Astrocyte (in vitro differentiated cells and primary cell): ENCODE measurements around the gene DDRGK1. TPM values are rescaled to one million over a fixed set of nuclear protein-coding genes. Genes with fewer than 3 reads are reported as not detected.

Experiments
- DNase-seq: peaks from one replicate; pipeline ENCODE4 v3.0.0-alpha.2; 2010; ENCODE audit warnings: low read depth
- FAIRE-seq: peaks from 2 replicates; lab custom pipeline; 2011; peaks lifted over from hg19 to GRCh38; lab: Jason Lieb, UNC
- H2AFZ ChIP-seq: 2 replicates; pipeline ENCODE4 v1.6.0; 2012; ENCODE audit warnings: low read depth, low read length, inconsistent platforms
- H3K27ac ChIP-seq: 2 replicates; pipeline ENCODE4 v1.5.1; 2011; ENCODE audit warnings: low read depth, low read length, inconsistent platforms
- H3K27me3 ChIP-seq: 2 replicates; pipeline ENCODE4 v1.6.0; 2011; ENCODE audit warnings: low read length, inconsistent platforms; ENCODE audit not compliant: insufficient read depth
- H3K36me3 ChIP-seq: 2 replicates; pipeline ENCODE4 v1.5.1; 2011; ENCODE audit warnings: low read length, inconsistent platforms; ENCODE audit not compliant: insufficient read depth
- H3K4me1 ChIP-seq: 2 replicates; pipeline ENCODE4 v1.5.1; 2011; ENCODE audit warnings: low read length, inconsistent platforms; ENCODE audit not compliant: insufficient read depth
- H3K4me2 ChIP-seq: 2 replicates; pipeline ENCODE4 v1.6.0; 2012; ENCODE audit warnings: low read length, inconsistent platforms
- H3K4me3 ChIP-seq: 2 replicates; pipeline ENCODE4 v1.5.1; 2011; ENCODE audit warnings: low read depth, mild to moderate bottlenecking, low read length, inconsistent platforms; ENCODE audit not compliant: insufficient read depth
- H3K79me2 ChIP-seq: 2 replicates; pipeline ENCODE4 v1.6.0; 2012; ENCODE audit warnings: mild to moderate bottlenecking, low read length, inconsistent platforms; ENCODE audit not compliant: insufficient read depth
- H3K9ac ChIP-seq: 2 replicates; pipeline ENCODE4 v1.6.0; 2012; ENCODE audit warnings: mild to moderate bottlenecking, low read length, inconsistent platforms
- H3K9me3 ChIP-seq: 2 replicates; pipeline ENCODE4 v1.5.1; 2012; ENCODE audit warnings: low read depth, mild to moderate bottlenecking, low read length, inconsistent platforms; ENCODE audit not compliant: insufficient read depth
- H4K20me1 ChIP-seq: 2 replicates; pipeline ENCODE4 v1.6.0; 2012; ENCODE audit warnings: low read length, inconsistent platforms; ENCODE audit not compliant: insufficient read depth
- H3K27ac Mint-ChIP-seq: one replicate; pipeline ENCODE4 v1.8.0; 2021; ENCODE audit warnings: mild to moderate bottlenecking, mixed read lengths; ENCODE audit not compliant: unreplicated experiment
- H3K27me3 Mint-ChIP-seq: one replicate; pipeline ENCODE4 v1.8.0; 2021; ENCODE audit warnings: low read depth, mixed read lengths; ENCODE audit not compliant: unreplicated experiment
- H3K36me3 Mint-ChIP-seq: one replicate; pipeline ENCODE4 v1.8.0; 2021; ENCODE audit warnings: low read depth, mixed read lengths; ENCODE audit not compliant: unreplicated experiment
- H3K4me1 Mint-ChIP-seq: one replicate; pipeline ENCODE4 v1.8.0; 2021; ENCODE audit warnings: low read depth, mixed read lengths; ENCODE audit not compliant: unreplicated experiment
- H3K4me3 Mint-ChIP-seq: one replicate; pipeline ENCODE4 v1.8.0; 2021; ENCODE audit warnings: mild to moderate bottlenecking, moderate library complexity, mixed read lengths; ENCODE audit not compliant: unreplicated experiment
- H3K9me3 Mint-ChIP-seq: one replicate; pipeline ENCODE4 v1.8.0; 2021; ENCODE audit warnings: mild to moderate bottlenecking, mixed read lengths; ENCODE audit not compliant: unreplicated experiment
- EZH2 ChIP-seq: IDR thresholded peaks from 2 replicates; pipeline ENCODE4 v1.6.1; 2012; ENCODE audit warnings: mild to moderate bottlenecking, low read length, inconsistent platforms; ENCODE audit not compliant: insufficient read depth
- total RNA-seq: library from RNA; stranded (reverse); gene quantifications from 2 replicates; pipeline ENCODE4 v1.2.1, GENCODE V29; 2021
- TF ChIP-seq, protein P1 (sequence below): IDR thresholded peaks from 2 replicates; pipeline ENCODE4 v1.5.1; 2011; ENCODE audit warnings: low read depth, mild to moderate bottlenecking, inconsistent platforms, low read length, moderate library complexity; ENCODE audit not compliant: insufficient read depth

DDRGK1 gene
- total RNA-seq, 1 donor from 2014 or later, result 36.7 TPM

DNA sequence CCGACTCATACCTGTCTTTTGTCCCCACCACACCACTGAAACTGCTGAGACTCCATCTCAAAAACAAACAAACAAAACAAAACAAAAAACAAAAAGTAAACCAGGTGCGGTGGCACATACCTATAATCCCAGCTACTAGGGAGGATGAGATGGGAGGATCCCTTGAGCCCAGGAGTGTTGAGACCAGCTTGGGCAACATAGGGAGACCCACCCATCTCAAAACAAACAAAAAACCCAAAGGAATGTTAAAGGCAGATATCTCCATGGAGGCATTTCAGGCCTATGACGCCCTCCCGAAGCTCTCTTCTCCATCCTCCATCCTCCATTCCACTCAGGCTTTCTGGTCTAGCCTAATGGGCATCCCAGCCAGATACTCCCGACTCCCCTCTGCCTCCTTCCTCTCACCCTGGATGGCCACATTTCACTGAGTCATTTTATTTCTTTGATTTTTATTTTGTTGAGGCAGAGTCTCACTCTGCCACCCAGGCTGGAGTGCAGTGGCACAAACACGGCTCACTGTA is 37.8 kb upstream of the DDRGK1 start:
- H2AFZ ChIP-seq, result no peak overlapping the region
- H3K79me2 ChIP-seq, result no peaks in the 10 kb centered on the region
- H3K27me3 ChIP-seq, result peaks cover 32% of the 10 kb centered on the region
- H3K36me3 Mint-ChIP-seq, result peaks cover 2% of the 10 kb centered on the region
- peaks cover 8% of the 10 kb centered on the region for H3K4me1 ChIP-seq
- no peak for DNase-seq
- no peaks in the 10 kb centered on the region for H3K4me1 Mint-ChIP-seq
- H3K27ac Mint-ChIP-seq, result no peak overlapping the region
- H3K4me3 Mint-ChIP-seq, result peak overlapping the region; percentile 28
- H3K4me3 ChIP-seq, result no peak overlapping the region
- H3K9me3 ChIP-seq, result no peaks in the 10 kb centered on the region
- no peaks in the 10 kb centered on the region for H3K9me3 Mint-ChIP-seq
- no peak for FAIRE-seq
- no peak for TF ChIP-seq EZH2
- TF ChIP-seq, protein P1, sequence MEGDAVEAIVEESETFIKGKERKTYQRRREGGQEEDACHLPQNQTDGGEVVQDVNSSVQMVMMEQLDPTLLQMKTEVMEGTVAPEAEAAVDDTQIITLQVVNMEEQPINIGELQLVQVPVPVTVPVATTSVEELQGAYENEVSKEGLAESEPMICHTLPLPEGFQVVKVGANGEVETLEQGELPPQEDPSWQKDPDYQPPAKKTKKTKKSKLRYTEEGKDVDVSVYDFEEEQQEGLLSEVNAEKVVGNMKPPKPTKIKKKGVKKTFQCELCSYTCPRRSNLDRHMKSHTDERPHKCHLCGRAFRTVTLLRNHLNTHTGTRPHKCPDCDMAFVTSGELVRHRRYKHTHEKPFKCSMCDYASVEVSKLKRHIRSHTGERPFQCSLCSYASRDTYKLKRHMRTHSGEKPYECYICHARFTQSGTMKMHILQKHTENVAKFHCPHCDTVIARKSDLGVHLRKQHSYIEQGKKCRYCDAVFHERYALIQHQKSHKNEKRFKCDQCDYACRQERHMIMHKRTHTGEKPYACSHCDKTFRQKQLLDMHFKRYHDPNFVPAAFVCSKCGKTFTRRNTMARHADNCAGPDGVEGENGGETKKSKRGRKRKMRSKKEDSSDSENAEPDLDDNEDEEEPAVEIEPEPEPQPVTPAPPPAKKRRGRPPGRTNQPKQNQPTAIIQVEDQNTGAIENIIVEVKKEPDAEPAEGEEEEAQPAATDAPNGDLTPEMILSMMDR, result no peak
- H3K27ac ChIP-seq, result no peak overlapping the region
- peaks cover 7% of the 10 kb centered on the region for H4K20me1 ChIP-seq
- H3K36me3 ChIP-seq, result no peaks in the 10 kb centered on the region
- peaks cover 30% of the 10 kb centered on the region for H3K27me3 Mint-ChIP-seq
- H3K9ac ChIP-seq, result no peak overlapping the region
- H3K4me2 ChIP-seq, result no peak overlapping the region

DNA sequence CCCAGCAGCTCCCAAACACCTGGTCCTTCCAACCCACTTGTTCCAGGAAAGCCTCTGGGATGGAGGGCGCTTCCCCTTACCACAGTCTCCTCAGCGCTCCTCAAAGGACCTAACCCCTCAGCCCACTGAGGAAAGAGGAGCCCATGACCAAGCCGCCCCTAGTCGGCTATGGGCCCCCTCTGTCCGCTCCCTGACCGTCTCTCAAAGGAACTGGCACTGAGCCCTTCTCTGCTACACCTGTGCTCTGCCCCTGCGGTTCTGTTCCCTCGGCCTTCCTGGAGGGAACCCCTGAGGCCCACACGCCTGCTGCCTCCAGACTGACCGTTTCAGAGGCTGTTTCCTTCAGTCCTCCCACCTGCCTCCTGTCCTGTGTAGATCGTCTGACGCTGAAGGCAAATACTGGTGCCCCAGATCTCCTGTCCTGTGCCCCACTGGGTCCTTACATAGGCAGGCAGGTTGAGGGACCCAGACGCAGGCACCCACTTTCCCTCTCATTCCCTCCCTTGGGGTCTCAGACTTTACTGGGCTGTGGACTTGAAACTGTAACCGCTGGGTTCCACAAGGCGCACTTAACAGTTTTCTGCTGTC is 36.4 kb upstream of the DDRGK1 start:
- TF ChIP-seq, protein P1, result no peak
- no peak for TF ChIP-seq EZH2
- H3K79me2 ChIP-seq, result no peaks in the 10 kb centered on the region
- H2AFZ ChIP-seq, result no peak overlapping the region
- H3K4me3 ChIP-seq, result no peak overlapping the region
- Mint-ChIP-seq H3K36me3 (peaks cover 2% of the 10 kb centered on the region), H3K4me1 (no peaks in the 10 kb centered on the region), H3K27ac (peak overlapping the region; percentile 47), H3K9me3 (no peaks in the 10 kb centered on the region), H3K4me3 (peak overlapping the region; percentile 86), H3K27me3 (peaks cover 42% of the 10 kb centered on the region)
- FAIRE-seq, result no peak
- no peaks in the 10 kb centered on the region for H3K36me3 ChIP-seq
- H3K27ac ChIP-seq, result no peak overlapping the region
- DNase-seq, result no peak
- H3K4me1 ChIP-seq, result peaks cover 8% of the 10 kb centered on the region
- H3K9me3 ChIP-seq, result no peaks in the 10 kb centered on the region
- H3K27me3 ChIP-seq, result peaks cover 37% of the 10 kb centered on the region
- no peak overlapping the region for H3K9ac ChIP-seq
- H3K4me2 ChIP-seq, result peak overlapping the region; percentile 86
- H4K20me1 ChIP-seq, result peaks cover 15% of the 10 kb centered on the region
